GM21381 (cell line): Measurements from ENCODE around the gene BNIPL.

Experiments used
- ATAC-seq: cut with Tn5 transposase; IDR thresholded peaks from one replicate; pipeline ENCODE4 v1.9.1; 2021; ENCODE audit warnings: mild to moderate bottlenecking, moderate library complexity; ENCODE audit not compliant: unreplicated experiment

The BNIPL gene

GRCh38 chr1:151036356-151036755 is at the start of gene BNIPL:
Gene BNIPL (plus strand): TSS chr1:151036586. CDS start chr1:151036726, 140 bp downstream.
- ATAC-seq = no peak

GRCh38 chr1:150987924-150988323 is 48.5 kb upstream of the BNIPL start:
- no peak for ATAC-seq

GRCh38 chr1:150992626-150993025 is 43.8 kb upstream of the BNIPL start:
- no peak for ATAC-seq

- ATAC-seq = no peak
Measured at GRCh38 chr1:150994248-150994647, 42.1 kb upstream of the BNIPL start.

GRCh38 chr1:150995460-150995859 is 40.9 kb upstream of the BNIPL start:
- no peak for ATAC-seq

GRCh38 chr1:150995896-150996295 is 40.5 kb upstream of the BNIPL start:
- ATAC-seq = no peak

GRCh38 chr1:150997126-150997872 is 39.1 kb upstream of the BNIPL start:
- ATAC-seq = no peak

- ATAC-seq = no peak
Measured at GRCh38 chr1:150997949-150998348, 38.4 kb upstream of the BNIPL start.

- no peak for ATAC-seq
Measured at GRCh38 chr1:150999051-150999674, 37.2 kb upstream of the BNIPL start.

GRCh38 chr1:150999926-151000325 is 36.5 kb upstream of the BNIPL start:
- no peak for ATAC-seq

GRCh38 chr1:151000408-151000807 is 36.0 kb upstream of the BNIPL start:
- no peak for ATAC-seq

GRCh38 chr1:151001602-151002001 is 34.8 kb upstream of the BNIPL start:
- no peak for ATAC-seq

- no peak for ATAC-seq
Measured at GRCh38 chr1:151002051-151002450, 34.3 kb upstream of the BNIPL start.

GRCh38 chr1:151002611-151003010 is 33.8 kb upstream of the BNIPL start:
- ATAC-seq = no peak

GRCh38 chr1:151003180-151003579 is 33.2 kb upstream of the BNIPL start:
- ATAC-seq = no peak

- no peak for ATAC-seq
Measured at GRCh38 chr1:151005729-151006319, 30.6 kb upstream of the BNIPL start.

GRCh38 chr1:151006327-151007052 is 29.9 kb upstream of the BNIPL start, which contains the start of gene MINDY1:
Gene MINDY1 (minus strand): TSS chr1:151006902. CDS start chr1:151002617, 4,285 bp downstream.
- no peak for ATAC-seq

GRCh38 chr1:151007853-151008243 is 28.5 kb upstream of the BNIPL start:
- no peak for ATAC-seq

- peak; percentile 88 for ATAC-seq
Measured at GRCh38 chr1:151008244-151009205, 27.9 kb upstream of the BNIPL start, which contains the start of gene PRUNE1. Gene PRUNE1 (plus strand): TSS chr1:151008449. CDS start chr1:151008633, 184 bp downstream.

- no peak for ATAC-seq
Measured at GRCh38 chr1:151009206-151009587, 27.2 kb upstream of the BNIPL start.
